HepG2 (cell line): ENCODE measurements around the gene H6PD. TPM values are rescaled to one million over a fixed set of nuclear protein-coding genes. Genes with fewer than 3 reads are reported as not detected.

Source experiments
- ATAC-seq: fragments of 200-7000 bp; cut with Tn5 transposase; 3 replicates; pipeline ENCODE4 v1.9.1; 2020; ENCODE audit warnings: mild to moderate bottlenecking, moderate library complexity
- BruUV-seq: library from RNA; stranded (reverse); fragments of 400-500 nt; replicated peaks from 2 replicates; lab custom pipeline; 2021; lab: Mats Ljungman, UMichigan
- CTCF ChIA-PET: fragments of 300-600 bp; formaldehyde crosslinking; extraction: SDS; loops from one replicate; lab custom pipeline; 2021; ENCODE audit warnings: low total read pairs, inconsistent platforms, low intra/inter-chr PET ratio; lab: Yijun Ruan, JAX
- POLR2A ChIA-PET: fragments of 350-600 bp; sonication (Branson Sonifier 250); formaldehyde crosslinking; loops from one replicate; lab custom pipeline; 2020; ENCODE audit warnings: antibody characterized with exemption, inconsistent platforms; lab: Yijun Ruan, JAX
- DNase-seq: peaks from one replicate; pipeline ENCODE4 v3.0.0-alpha.2; 2015; ENCODE audit warnings: low spot score
- FAIRE-seq: peaks from 3 replicates; lab custom pipeline; 2011; peaks lifted over from hg19 to GRCh38; lab: Jason Lieb, UNC
- H2AFZ ChIP-seq: one replicate; pipeline ENCODE4 v1.6.1; 2011; ENCODE audit warnings: low read length, inconsistent platforms
- H3K27ac ChIP-seq: fragments of 300-600 bp; 3 replicates; pipeline ENCODE4 v1.8.0; 2011; ENCODE audit warnings: mixed run types, mild to moderate bottlenecking, mixed read lengths, low read length, inconsistent platforms; ENCODE audit not compliant: insufficient read depth; ENCODE audit errors: extremely low read length
- H3K27me3 ChIP-seq, 2 experiments: fragments of 200-600 bp in 1 of 2; 2 replicates in 1 of 2; 3 replicates in 1 of 2; pipeline versions ENCODE4 v1.6.0 to v1.8.0; 2011; ENCODE audit warnings: low read length in 2 of 2, mild to moderate bottlenecking in 2 of 2, moderate library complexity in 2 of 2, inconsistent platforms in 1 of 2; ENCODE audit not compliant: insufficient read depth in 2 of 2, control insufficient read depth in 1 of 2
- H3K36me3 ChIP-seq, 2 experiments: fragments of 200-600 bp in 1 of 2; replicated peaks in 1 of 2; 2 replicates in 1 of 2; 3 replicates in 1 of 2; pipeline versions ENCODE4 v1.5.1 to v1.8.0; 2011; ENCODE audit warnings: low read length in 2 of 2, inconsistent platforms in 1 of 2; ENCODE audit not compliant: insufficient read depth in 2 of 2, control insufficient read depth in 1 of 2
- H3K4me1 ChIP-seq: 2 replicates; pipeline ENCODE4 v1.5.1; 2012; ENCODE audit warnings: low read length, inconsistent platforms; ENCODE audit not compliant: insufficient read depth
- H3K4me2 ChIP-seq: 2 replicates; pipeline ENCODE4 v1.6.0; 2011; ENCODE audit warnings: low read depth, low read length, inconsistent platforms
- H3K4me3 ChIP-seq, 3 experiments: fragments of 200-600 bp in 1 of 3; sonication (generic), shearing (Covaris generic) in 1 of 3; replicated peaks in 1 of 3; 2 replicates each; pipeline ENCODE4 v1.5.1; 2011 to 2016; ENCODE audit warnings: low read length in 3 of 3, inconsistent platforms in 2 of 3, low read depth in 2 of 3, mild to moderate bottlenecking in 2 of 3, control low read depth in 1 of 3, mixed read lengths in 1 of 3; ENCODE audit not compliant: insufficient read depth in 1 of 3
- H3K79me2 ChIP-seq: one replicate; pipeline ENCODE4 v1.6.1; 2011; ENCODE audit warnings: low read length, inconsistent platforms; ENCODE audit not compliant: insufficient read depth
- H3K9ac ChIP-seq: 2 replicates; pipeline ENCODE4 v1.6.0; 2011; ENCODE audit warnings: mild to moderate bottlenecking, low read depth, low read length, inconsistent platforms; ENCODE audit not compliant: insufficient read depth
- H3K9me3 ChIP-seq: 2 replicates; pipeline ENCODE4 v1.5.1; 2012; ENCODE audit warnings: mild to moderate bottlenecking, low read length
- H4K20me1 ChIP-seq: 2 replicates; pipeline ENCODE4 v1.6.0; 2011; ENCODE audit warnings: inconsistent platforms, mild to moderate bottlenecking, low read length, moderate library complexity; ENCODE audit not compliant: insufficient read depth
- EZH2 ChIP-seq: conservative IDR thresholded peaks from 2 replicates; pipeline ENCODE4 v1.6.1; 2012; ENCODE audit warnings: mild to moderate bottlenecking, low read depth, low read length, moderate library complexity
- ZFP62 ChIP-seq: sonication (generic); formaldehyde crosslinking; IDR thresholded peaks from 2 replicates; pipeline ENCODE4 v1.4.0; 2020; ENCODE audit warnings: missing genetic modification reagents
- ZFP91 ChIP-seq: sonication (generic); formaldehyde crosslinking; IDR thresholded peaks from 2 replicates; pipeline ENCODE4 v1.9.0; 2022; ENCODE audit warnings: missing genetic modification reagents, mild to moderate bottlenecking, borderline replicate concordance
- ZNF24 ChIP-seq: fragments of 450-650 bp; IDR thresholded peaks from 2 replicates; pipeline ENCODE4 v1.6.1; 2017; ENCODE audit warnings: antibody characterized with exemption, mild to moderate bottlenecking
- ZNF737 ChIP-seq: sonication (generic); formaldehyde crosslinking; IDR thresholded peaks from 2 replicates; pipeline ENCODE4 v1.5.0; 2020; ENCODE audit warnings: missing genetic modification reagents, mild to moderate bottlenecking, borderline replicate concordance
- WGBS: methylation state at CpG from one replicate; pipeline ENCODE4 v1.1.6; 2017; ENCODE audit warnings: low lambda C conversion rate; 5-methylcytosine and 5-hydroxymethylcytosine counted together
- in situ Hi-C: cut with HindIII; loops from 2 replicates; pipeline ENCODE4 v1.10.0; 2017; ENCODE audit warnings: low pct_unique_long_range_greater_than_20kb; ENCODE audit not compliant: extremely low pct_ligation_motif_present
- intact Hi-C: fragments of 100-400 bp; cut with micrococcal nuclease; formaldehyde crosslinking; loops from one replicate; pipeline ENCODE4 v1.10.0; 2022; ENCODE audit not compliant: unreplicated experiment
- polyA plus RNA-seq, 8 experiments: library from polyadenylated mRNA; depleted of rRNA in 3 of 8; stranded (reverse) in 7 of 8; unstranded in 1 of 8; fragments of >200 nt; fragmentation: Illumina TruSeq in 4 of 8; extraction: Trizol in 4 of 8; gene quantifications; 2 replicates each; pipeline versions ENCODE4 v1.2.1 to v1.2.3, GENCODE V29; 2011 to 2016; ENCODE audit warnings: low read depth in 4 of 8, missing spikeins in 1 of 8, mixed read lengths in 1 of 8; ENCODE audit not compliant: insufficient read depth in 1 of 8
- total RNA-seq, 5 experiments: library from RNA; depleted of rRNA; stranded (reverse); fragments of >200 nt; fragmentation: Illumina TruSeq; extraction: Trizol; gene quantifications; 2 replicates each; pipeline ENCODE4 v1.2.3, GENCODE V29; 2016; ENCODE audit warnings: low read depth in 1 of 5

H6PD gene
- total and polyA plus RNA-seq, 2 of the 13 experiments (the other 11 are each of a cell fraction or from before 2014, with no cell fraction given) = 9.3 to 14.1 TPM

GRCh38 chr1:9200441-9200840, 34.1 kb upstream of the H6PD start (continued):
- no peak for TF ChIP-seq ZNF737

- ATAC-seq (no peak), FAIRE-seq (no peak)
- BruUV-seq = no TSS peak
- Histone ChIP-seq H3K27me3 (peaks cover 17 to 78% of the 10 kb centered on the region in 2 experiments), H3K36me3 (no peaks in the 10 kb centered on the region), H3K4me1 (peaks cover 47% of the 10 kb centered on the region), H2AFZ (no peak overlapping the region), H3K4me3 (no peak overlapping the region), H3K9me3 (no peaks in the 10 kb centered on the region), H3K9ac (no peak overlapping the region)
- ChIA-PET CTCF (no interaction called here), POLR2A (no interaction called here)
- intact Hi-C loops (no loop called here), in situ Hi-C loops (no loop called here)
- 7% methylated on average over 19 of the region's 24 CpGs for WGBS
- peak; percentile 68; the same call in 1 of the 2 replicates for TF ChIP-seq ZFP91 (CRISPR knock-in tag)
- no peak for TF ChIP-seq ZNF24
- no peak for TF ChIP-seq ZFP62 (CRISPR knock-in tag)
- 0 out of 2 replicates have a peak, but pooled peaks have one; percentile 65 for TF ChIP-seq EZH2
- TF ChIP-seq, all 625 proteins: peak for 2
- no peak overlapping the region for H3K27ac ChIP-seq
- H3K4me2 ChIP-seq = no peak overlapping the region; the same call in 1 of the 2 replicates
- DNase-seq = no peak
- no peaks in the 10 kb centered on the region for H4K20me1 ChIP-seq
- no peaks in the 10 kb centered on the region for H3K79me2 ChIP-seq
Measured at GRCh38 chr1:9201401-9202239, 33.0 kb upstream of the H6PD start.
